DOHH2 (cell line): ENCODE results near the gene FANK1.

ENCODE experiments used
- CTCF ChIP-seq: fragments of 200-600 bp; sonication (generic); IDR thresholded peaks from one replicate; pipeline ENCODE4 v1.5.1; 2014; ENCODE audit warnings: antibody characterized with exemption, mild to moderate bottlenecking, low read depth, low read length; ENCODE audit not compliant: poor library complexity, severe bottlenecking
- EZH2phosphoT487 ChIP-seq: fragments of 200-600 bp; sonication (generic); IDR thresholded peaks from 2 replicates; pipeline ENCODE4 v1.6.1; 2017; ENCODE audit warnings: borderline replicate concordance, mild to moderate bottlenecking, antibody characterized with exemption, low read length, moderate library complexity, mixed read lengths

GRCh38 chr10:126006264-126006663 is 109.9 kb downstream of the FANK1 start:
- TF ChIP-seq CTCF (no peak), EZH2phosphoT487 (no peak)
